HG03280 (cell line): ENCODE data around the gene SLC45A3.

Source experiments
- ATAC-seq: cut with Tn5 transposase; IDR thresholded peaks from one replicate; pipeline ENCODE4 v1.9.1; 2021; ENCODE audit warnings: mild to moderate bottlenecking, moderate library complexity; ENCODE audit not compliant: unreplicated experiment

SLC45A3 gene

DNA sequence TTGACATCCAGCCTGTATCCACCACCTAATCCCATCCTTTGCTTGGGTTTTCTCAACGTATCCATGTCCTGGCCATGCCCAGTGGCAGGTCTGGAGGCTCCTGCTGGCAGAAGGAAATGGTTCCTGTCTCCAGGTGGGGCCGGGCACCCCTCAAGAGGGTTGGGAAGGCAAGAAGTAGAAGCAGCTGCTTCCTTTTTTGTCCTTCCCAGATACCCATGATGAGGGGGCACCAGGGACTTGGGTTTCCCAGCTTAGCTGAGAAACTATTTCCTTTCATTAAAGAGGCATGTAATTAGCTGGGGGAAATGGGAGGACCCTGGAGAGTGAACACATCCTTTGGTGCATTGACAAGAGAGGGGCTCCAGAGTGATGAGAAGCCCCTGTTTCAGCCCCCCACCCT is 21.1 kb upstream of the SLC45A3 start:
- no peak for ATAC-seq

DNA sequence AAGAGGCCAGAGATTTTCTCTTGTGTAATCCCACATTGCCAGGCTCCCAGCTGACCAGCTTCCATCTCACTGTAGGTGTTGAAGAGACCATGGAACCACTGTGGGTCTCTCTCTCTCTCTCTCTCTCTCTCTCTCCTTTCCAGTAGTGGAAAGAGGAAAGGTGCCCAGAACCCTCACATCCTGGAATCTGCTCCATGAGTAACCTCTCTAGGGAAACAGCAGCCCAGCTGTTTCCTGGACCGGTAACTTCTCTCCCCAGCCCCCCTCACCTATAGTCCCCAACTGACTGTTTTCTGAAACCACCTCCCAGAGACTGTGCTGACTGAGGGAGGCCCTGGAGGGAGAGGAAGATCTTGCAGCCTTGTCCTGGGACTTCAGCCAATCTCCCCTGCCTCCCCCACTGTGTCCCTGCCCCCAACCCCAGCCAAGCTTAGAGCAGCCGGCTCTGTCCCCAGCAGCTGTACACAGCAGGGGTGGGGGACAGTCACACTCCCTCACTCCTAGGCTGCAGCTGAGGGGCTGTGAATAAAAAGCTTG is 20.6 kb upstream of the SLC45A3 start:
- no peak for ATAC-seq

DNA sequence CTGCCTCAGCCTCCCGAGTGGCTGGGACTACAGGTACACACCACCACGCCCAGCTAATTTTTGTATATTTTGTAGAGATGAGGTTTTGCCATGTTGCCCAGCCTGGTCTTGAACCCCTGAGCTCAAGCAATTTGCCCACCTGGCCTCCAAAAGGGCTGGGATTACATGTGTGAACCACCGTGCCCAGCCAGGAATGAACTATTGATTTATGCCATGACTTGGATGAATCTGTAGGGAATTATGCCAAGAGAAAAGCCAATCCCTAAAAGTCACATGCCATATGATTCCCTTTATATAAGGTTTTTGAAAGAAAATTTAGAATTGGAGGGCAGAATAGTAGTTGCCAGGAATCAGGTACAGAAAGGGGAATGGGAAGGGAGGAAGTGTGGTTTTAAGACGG is 19.1 kb upstream of the SLC45A3 start:
- no peak for ATAC-seq

DNA sequence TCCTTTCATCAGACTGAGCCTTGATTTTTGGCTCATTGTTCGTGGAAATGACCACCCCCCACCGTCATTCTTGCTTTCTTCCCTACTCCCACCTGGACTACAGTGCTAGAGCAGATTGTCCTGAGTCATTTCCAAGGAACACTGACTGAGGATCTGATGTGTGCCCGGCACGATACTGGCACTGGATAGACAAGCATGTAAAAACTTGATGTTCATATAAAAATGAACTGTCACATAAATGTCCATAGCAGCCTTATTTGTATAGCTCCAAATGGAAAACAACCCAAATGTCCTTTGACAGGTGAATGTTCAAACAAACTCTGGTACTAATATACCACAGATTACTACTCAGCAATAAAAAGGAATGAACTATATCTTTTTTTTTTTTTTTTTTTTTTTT is 18.6 kb upstream of the SLC45A3 start:
- ATAC-seq, result no peak

DNA sequence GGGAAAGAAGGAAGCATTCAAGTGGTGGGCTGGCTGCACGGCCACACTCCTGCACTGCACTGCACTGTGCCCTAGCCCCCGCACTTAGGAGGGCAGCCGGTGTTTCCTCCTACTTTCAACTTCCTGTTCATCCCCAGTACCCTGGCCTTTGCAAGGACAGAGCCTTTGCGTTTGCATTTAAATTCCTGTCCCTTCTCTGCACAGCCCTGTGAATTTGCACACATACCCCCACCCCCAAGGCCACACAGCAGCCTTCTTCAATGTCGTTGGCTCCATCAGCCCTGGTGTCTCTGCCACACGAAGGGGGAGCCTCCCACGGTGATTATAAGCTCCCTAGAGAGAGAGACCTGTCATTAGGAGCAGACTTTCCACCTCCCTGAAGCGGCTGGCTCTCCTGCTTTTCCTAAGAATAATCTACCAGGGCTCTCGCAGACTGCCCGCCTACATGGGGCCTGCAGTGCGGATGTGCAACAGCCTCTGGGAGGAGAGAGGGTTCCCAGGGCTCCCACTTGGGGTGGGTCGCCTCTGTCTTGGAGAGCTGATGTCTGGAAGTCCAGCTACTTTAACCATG is 13.2 kb upstream of the SLC45A3 start:
- no peak for ATAC-seq

DNA sequence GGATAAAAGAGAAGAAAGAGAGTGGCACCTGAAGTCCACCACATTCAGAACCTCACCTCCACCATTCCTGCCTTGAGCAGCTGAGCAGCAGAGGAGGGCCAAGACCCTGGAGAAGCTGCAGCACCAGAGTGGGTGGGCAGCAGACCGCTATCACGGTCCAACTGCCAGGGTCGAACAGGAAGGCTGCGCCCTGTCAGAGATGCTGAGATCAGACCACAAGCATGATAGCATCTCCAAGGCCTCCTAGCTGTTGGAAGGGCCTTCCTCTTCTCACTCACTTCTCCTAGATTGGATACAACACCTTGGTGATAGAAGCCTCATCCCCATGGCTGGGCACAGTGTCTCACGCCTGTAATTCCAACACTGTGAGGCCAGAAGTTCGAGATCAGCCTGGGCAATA is 12.1 kb upstream of the SLC45A3 start:
- no peak for ATAC-seq

DNA sequence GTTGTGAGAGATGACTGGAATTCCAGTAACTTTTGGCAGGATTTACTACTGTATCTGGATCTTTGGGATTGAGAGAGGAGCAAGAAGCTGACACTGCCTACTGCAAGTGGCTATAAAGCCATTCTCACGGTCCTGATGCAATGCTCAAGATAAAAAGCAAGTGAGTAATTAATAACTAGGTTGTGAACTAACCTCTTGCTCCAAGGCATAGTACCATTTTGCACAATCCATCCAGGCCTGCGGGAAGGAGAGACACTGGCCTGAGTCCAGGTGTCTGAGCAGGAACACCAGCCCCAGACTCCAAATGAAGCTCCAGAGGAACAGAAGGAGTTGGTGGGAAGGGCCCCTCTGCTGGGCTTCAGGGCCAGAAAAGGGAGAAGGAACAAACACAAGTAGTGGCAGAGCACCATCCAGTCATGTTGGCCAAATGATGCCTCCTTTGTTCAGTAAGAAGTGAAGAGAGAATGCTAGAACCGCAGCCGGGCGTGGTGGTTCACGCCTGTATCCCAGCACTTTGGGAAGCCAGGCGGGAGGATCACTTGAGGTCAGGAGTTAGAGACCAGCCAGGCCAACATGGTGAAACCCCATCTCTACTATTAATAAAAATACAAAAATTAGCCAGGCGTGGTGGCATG is 9.9 kb upstream of the SLC45A3 start:
- no peak for ATAC-seq

DNA sequence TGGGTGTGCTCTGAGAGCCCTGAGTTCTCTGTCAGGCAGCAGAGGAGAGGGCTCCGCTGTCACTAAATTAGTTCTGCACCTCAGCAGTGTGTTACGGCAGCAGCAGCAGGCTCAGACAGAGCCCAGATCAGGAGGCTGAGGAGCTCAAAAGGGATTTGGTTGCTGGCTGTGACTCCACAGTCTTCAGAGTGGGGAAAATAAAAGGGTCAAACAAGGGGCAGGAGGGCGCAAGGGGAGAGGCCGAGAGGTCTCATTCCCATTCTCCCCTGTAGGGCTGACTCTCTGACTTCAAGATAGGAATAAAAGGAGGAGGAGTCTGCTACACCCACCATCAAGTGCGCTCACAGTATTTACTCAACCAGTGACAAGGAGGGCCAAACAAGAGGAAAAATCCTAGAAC is 9.2 kb upstream of the SLC45A3 start:
- no peak for ATAC-seq

DNA sequence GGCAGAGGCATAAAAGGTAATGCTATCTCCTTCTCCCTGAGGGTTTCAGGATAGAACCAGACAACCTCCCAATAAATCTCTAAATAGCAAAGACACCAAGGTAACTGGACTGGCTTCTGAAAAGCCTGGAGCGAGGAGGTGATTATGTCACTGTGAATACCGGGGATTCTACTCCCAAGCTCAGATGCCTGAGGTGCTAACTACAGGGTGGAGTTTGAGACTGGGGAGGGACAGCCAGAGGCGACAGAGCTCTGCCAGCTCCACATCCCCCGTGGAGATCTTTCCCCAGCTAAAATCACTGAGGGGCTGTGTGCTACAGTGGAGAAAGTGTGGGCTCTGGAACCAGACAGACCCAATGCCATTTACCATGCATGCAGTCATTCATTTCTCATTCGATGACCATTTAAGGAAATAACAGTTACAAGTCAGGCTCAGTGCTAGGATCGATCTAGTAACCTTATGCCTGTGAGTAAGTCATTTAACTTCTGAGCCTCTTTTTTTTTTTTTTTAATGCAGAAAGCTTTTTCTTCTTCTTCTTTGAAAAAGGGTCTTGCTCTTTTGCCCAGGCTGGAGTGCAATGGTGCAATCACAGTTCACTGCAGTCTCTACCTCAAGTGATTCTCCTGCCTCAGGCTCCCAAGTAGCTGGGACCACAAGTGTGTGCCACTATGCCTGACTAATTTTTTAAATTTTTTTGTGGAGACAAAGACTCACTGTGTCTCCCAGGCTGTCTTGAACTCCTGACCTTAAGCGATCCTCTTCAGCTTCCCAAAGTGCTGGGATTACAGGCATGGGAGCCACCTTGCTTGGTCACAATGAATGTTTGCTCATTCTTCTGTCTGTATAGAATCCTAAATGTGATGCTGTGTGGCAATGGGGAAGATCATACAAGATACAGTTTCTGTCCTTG is 8.1 kb upstream of the SLC45A3 start:
- ATAC-seq, result no peak

DNA sequence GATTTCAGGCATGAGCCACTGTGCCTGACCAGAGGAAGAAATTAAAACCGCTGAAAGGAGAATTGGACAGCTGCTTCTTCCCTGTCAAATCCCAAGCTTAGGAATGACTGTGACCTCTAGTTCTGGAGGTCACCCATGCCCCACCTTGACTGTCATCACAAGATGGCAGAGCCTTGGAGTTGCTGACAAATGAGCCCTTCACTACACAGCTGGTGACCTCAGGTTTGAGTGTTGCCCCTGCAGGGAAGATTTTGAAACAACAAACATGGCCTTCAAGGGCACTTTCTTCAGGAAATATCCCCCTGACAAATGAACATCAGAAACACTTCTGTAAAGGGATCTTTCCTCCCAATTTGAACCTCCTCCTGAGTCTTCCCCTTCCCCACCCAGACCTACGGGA is 6.9 kb upstream of the SLC45A3 start:
- no peak for ATAC-seq

DNA sequence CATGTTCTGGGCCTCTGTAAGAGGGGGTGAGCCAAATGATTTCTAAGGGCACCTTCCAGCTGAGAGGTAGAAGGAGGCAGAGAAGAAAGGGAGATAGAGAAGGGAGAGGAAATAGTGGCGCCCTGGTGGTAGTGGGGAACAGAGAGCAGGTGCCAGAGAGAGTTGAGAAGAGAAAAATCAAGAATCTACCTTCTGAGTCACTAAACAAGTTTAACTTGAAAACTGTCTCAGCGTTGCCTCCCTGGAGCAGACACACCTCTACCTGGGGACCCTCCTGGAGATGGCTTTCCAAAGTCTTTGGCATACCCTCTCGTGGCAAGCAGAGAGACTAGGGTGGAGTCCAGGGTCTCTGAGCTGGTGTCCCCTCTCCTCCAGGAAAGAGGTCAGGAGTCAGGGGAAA is 1.1 kb upstream of the SLC45A3 start:
- no peak for ATAC-seq

DNA sequence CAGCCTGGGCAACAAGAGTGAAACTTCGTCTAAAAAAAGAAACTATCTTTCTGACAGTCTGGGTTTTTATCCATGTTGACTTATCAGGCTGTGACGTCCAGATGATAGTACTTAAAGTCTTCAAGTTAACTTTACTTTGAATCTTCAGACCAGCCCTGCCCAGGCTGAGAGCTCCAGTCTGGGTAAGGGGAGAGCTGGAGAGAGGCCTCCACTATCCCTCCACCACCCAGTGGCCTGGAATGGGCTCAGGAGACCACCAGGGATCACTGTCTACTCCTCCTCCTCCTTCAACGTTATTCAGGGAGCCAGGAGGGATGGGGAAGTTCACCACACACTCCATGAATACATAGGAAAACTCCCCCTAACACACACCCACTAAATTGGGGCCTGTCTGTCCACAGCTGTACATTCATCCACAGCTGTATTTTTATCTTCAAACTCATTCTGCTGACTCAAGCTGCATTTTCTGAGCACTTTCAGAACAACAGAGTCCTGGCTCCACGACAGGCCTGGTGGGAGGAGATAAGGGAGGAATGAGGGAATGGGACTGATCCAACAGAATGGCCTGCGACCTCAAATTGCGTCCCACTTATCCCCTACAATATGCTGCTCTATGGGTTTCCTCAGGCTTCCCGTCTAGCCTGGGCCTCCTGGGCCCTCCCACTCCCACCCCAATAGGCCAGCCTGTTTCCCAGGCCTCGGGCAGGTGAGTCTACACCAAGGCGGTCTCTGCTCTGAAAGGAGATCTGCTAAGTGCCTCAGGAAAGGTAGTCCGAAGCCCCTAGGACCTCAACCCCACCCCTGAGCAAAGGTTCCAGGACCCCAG is 1.8 kb downstream of the SLC45A3 start:
- ATAC-seq, result no peak

DNA sequence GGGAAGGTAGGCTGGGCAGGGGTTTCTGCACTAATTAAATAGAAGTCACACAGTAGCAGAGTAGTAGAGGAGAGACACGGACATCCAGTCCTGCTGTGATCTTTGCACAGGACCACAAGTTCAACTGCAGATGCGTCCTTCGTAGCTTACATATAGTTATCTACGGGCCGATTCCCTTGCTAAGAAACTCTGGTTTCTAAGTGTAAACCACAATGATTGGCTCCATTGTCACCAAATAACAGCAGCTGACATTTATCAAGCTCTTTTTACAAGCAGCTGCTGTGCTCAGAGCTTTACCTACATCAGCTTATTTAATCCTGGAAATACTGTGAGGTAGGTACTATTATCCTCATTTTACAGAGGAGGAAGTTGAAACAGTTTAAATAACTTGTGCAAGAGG is 3.1 kb downstream of the SLC45A3 start:
- ATAC-seq, result no peak

DNA sequence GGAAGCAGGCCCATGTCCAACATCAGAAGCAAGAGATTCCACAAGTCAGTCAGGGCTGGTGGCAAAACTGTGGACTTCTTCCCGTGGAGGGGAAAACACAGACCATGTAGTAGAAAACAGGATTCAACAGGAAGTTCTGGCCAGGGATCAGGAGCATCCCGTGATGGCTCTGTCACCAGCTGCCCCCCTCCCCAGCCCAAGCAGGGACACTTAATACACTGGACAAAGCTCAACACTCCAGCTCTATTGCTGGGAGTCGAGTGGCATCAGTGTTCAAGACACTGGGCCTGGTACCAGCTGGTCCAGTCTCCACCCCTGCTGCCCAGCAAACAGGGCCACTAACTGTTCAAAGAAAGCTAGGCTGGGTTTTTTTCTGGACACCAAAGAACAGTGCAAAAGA is 3.7 kb downstream of the SLC45A3 start:
- ATAC-seq, result no peak

DNA sequence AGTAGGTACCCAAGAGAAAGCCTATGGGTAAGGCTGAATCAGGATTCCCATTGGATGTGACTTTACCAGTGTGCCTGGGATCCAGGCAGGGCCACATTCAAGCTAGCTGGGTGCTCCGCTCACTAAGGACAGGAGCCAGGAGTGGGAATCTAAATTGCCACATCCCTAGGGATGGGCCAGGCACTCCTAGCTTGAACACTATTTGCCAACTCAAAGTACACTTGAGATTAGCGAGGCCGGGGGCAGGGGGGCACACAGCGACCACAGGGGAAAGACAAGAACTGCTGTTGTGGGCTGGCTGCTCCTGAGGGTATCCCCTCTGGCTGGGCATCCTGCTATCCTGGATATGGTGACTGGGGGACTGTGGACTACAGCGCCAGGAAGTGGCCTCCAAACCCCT is 4.3 kb downstream of the SLC45A3 start:
- no peak for ATAC-seq

DNA sequence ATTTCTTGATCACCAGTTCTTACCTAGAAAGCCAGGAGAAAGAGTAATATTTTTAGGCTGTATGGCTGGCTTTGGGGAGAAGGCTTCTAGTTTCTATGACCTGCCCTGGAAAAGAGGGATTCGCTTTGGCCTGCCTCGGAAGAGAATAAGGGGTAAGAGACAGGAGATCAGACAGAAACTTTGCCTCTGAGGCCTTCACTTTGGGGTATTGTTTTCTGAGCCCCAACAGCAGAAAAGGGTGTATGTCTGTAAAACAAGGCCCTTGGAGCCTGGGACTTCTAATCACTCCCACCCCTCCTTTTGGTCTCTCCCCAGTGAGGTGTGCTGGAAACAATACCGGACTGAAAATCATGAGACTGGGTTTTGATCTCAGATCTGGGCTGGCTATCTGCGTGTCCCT is 5.1 kb downstream of the SLC45A3 start:
- no peak for ATAC-seq

DNA sequence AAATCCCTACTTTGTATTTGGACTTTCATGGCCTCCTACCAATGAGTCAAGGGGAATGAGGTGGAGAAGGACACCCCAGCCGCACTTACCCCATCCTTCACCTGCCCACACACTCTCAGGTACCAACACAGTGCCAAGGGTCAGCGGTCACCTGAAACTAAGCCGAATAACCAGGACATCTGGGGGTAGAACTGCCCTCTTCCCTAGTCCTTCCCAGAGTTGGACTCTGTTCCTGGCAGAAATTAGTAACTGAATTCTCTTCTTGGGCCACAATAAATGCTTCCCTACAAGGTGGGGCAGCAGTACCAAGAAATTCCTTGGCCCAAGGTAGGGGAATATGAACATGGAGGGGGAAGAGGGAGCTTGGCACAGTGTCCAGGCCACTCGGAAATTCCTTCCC is 7.3 kb downstream of the SLC45A3 start:
- ATAC-seq, result no peak

DNA sequence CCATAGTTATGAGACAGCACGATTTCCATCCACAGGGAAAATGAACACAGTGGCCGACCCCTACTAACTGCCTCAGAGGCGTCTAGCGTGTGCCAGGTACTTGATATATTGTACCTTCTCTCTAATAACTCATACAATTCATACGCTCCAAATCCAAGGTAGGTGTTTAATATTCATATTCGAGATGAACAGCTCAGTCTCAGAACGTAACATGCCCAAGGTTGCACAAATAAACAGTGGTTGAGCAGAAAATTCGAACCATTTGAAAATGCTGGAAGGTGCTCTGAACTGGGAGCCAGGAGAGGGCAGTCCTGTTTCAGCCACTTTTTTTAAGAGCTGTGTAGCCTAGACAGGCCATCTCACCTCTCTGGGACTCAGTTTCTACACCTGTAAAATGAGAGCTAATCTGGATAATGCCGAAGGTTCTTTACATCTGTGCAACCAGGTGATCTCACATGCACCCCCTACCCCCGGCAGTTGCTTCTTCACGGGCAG is 7.9 kb downstream of the SLC45A3 start:
- ATAC-seq, result no peak

DNA sequence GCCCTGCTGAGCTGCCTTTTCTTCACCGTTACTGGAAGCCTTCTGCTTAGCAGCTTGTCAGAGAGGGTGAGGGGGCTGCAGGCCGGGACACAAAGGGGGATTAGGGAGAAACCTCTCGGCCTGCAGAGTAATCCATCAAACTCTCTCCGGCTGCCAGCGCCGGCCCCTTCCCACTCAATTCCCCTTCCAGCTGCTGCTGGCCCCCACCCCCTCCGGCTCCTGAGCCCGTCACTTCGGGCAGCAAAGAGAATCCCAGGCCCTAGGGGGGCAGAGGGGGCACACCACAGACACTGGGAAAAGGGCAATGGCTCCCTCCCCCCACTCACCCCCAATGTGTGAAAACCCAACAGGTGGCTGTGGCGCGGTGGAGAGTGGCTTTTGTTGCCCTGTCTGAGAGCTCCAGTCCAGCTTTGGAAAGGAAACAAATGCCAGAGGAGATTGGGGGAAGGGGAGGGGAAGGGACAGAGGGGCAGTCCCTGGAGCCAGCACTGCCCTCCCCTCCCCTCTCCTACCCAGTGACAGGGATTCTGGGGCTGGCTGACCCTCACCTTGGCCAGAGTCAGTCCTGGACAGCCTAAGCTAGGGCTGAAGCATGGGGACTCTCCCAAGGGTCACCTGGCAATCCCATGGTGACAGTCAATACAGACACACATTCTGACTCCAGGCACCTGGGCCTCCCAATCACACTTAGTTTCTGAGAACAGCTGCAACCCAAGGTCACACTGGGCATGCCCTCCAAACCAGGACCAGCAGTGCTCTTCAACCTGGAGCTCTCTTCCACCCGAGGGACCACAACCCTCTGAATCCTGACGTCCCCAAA is 9.5 kb downstream of the SLC45A3 start:
- ATAC-seq, result no peak

DNA sequence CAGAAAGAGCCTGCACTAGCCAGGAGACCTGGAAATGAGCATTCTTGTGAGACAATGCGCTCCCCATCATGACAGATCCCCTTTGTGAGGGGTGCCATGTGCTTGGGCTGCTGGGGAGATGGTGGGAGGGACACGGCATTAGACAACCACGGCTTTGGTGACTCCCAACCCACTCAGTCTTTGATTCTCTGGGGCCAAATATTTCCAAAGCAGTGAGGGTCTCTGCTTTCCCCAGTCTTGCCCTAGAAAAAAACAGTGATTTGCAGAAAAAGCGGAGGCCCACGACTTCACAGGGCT is 10.2 kb downstream of the SLC45A3 start:
- ATAC-seq, result no peak
